SH-SY5Y (cell line): ENCODE data around the gene SPANXN4.

Experiments
- GATA2 ChIP-seq: IDR thresholded peaks from 2 replicates; pipeline ENCODE4 v1.6.1; 2011; ENCODE audit warnings: mild to moderate bottlenecking, low read depth, low read length
- GATA3 ChIP-seq: IDR thresholded peaks from 2 replicates; pipeline ENCODE4 v1.6.1; 2011; ENCODE audit warnings: low read depth, mild to moderate bottlenecking, low read length, moderate library complexity

The SPANXN4 gene

DNA sequence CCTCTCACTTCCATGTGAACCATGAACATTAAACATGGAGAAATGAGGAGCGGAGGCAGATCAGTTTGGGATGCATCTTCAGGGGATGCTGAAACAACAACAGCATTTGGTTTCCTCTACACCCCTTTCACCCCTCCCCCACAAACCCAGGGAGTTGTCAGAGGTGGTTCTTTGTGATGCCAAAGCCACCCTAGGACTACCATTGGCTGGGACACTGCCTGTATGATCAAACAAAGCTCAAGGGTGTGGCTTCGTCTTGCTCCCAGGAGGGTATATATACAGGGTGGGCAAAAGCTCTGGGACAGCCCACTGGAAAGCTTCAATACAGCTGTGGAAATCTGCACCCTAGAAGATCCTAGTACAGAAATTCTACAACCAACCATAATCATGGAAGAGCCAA lies at the start of gene SPANXN4:
TSS of gene SPANXN4 (plus strand) at position 301 of the 400 bp plus-strand sequence. CDS start at position 388, 87 bp downstream.
- TF ChIP-seq GATA2 = no peak
- TF ChIP-seq GATA3 = no peak

DNA sequence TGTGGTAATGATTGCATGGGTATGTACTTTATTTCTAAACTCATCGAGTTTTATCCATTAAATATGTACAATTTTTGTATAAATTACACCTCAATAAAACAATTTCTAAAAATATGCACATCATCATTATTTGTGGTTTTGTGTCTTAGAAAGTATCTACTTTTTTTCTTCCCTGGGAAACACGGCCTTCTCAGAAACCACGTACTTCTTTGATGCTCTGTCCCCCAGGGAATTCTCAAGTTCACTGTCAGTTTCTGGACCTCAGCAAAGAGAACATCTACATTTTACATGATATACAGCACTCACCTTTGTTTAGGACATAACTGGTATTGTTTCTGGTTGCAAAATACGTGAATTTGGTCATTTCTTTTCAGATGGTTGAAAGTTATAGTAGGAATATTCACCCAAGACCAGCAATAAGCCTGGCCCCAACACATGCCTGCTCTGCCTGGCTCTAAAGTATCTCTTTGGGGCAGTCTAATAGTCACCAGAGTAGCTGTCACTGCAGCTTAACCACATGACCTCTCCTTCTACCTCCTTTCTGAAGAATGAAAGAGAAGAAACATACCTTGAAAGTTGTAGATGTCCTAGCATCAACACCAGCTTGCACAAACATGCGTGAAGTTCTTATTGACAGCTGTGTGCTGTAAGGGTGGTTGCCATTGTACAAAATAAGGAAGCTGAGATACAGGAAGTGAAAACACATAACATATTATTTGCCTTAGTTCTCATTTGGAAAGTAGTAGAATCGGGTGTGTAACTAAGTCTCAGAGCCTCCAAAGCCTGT lies 48.4 kb upstream of the SPANXN4 start:
- TF ChIP-seq GATA3 (no peak), GATA2 (no peak)

DNA sequence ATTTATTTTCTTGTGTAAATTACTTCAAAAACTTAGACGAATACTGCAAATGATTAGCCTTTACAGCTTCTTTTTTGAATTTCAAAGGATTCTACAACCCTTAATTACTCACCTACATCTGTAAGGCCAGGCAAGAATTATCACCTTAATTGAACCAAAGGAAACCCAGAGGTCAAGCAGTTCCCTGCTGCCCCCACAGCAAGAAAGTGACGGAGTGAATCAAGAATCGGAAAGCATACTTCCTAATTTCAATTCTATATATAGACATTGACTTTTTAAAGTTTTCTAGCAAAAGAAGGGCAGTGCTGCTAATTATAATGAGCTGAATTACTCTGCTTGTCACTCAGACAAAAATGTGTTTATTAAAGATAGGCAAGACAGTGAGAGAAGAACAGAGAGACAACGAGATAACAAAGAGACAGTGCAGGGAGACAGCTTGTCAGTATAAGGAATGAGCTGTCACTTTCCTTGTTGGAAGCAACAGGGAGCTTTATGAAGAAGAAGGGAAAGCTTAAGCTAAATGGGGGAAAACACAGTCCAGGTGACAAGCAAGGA lies 47.5 kb upstream of the SPANXN4 start:
- TF ChIP-seq GATA2 = no peak
- no peak for TF ChIP-seq GATA3

- TF ChIP-seq GATA2 = no peak
These were observed 43.0 kb upstream of the SPANXN4 start for GRCh38 chrX:142982679-142983078.

GRCh38 chrX:142994988-142995387 lies 30.7 kb upstream of the SPANXN4 start:
- TF ChIP-seq GATA2 (no peak), GATA3 (no peak)

GRCh38 chrX:142998447-142999198 lies 27.1 kb upstream of the SPANXN4 start:
- TF ChIP-seq GATA2 (no peak), GATA3 (no peak)

DNA sequence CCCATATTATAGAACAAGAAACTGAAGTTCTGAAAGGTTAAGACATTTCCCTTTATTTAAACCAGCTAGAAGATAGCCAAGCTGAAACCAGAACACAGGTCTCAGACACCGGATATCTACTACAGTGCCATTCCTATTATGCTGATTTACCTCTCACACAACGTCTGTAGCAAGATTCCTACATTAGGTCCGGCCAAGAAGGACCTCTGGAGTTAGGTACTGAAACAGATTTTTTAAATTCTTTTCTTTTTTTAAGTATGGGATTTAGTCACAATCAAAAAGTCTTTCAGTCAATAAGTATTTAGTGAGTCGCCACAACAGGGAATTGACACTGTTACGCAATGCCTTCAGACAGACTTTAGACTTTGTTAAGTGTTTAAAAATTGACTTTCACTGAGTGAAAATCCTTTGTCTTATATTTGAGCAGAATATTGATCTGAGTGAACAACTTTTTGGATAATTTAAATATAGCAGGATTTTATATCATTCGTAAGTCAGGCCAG lies 26.5 kb upstream of the SPANXN4 start:
- TF ChIP-seq GATA3 (no peak), GATA2 (no peak)

GRCh38 chrX:143002206-143002605 lies 23.5 kb upstream of the SPANXN4 start:
- TF ChIP-seq GATA2 (no peak), GATA3 (no peak)

DNA sequence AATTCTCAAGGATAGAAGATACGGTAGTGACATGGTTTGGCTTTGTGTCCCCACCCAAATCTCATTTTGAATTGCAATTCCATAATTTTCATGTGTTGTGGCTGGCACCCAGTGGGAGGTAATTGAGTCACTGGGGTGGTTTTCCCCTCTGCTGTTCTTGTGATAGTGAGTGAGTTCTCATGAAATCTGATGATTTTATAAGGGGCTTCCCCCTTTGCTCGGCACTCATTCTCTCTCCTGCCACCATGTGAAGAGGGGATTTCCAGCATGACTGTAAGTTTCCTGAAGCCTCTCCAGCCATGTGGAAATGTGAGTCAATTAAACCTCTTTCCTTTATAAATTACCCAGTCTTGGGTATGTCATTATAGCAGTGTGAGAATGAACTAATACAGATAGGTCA lies 8.5 kb upstream of the SPANXN4 start:
- TF ChIP-seq GATA3 (no peak), GATA2 (no peak)

DNA sequence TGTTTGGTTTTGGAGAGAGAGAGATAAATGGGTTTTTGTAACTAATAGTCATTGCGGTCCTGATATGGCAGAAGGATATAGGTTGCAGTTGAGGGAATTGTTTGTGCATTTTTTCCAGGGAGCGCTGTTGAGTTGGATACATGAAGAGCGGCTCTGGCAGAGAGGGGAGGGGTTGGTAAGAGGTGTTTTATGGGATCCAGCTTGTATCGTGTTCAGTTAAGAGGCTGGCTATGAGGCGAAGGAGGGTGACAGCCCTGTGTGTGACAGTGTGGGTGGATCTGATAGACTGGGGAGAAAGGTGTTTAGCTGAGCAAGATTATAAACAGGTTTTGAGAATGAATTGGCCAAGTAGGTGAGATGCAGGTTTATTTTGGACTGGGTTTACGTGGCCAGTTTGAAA lies 1.5 kb downstream of the SPANXN4 start:
- TF ChIP-seq GATA2 (no peak), GATA3 (no peak)

- TF ChIP-seq GATA2 = no peak
- TF ChIP-seq GATA3 = no peak
These were observed 21.8 kb downstream of the SPANXN4 start for GRCh38 chrX:143047511-143047910.

GRCh38 chrX:143058120-143058519 lies 32.4 kb downstream of the SPANXN4 start:
- no peak for TF ChIP-seq GATA2
- no peak for TF ChIP-seq GATA3

DNA sequence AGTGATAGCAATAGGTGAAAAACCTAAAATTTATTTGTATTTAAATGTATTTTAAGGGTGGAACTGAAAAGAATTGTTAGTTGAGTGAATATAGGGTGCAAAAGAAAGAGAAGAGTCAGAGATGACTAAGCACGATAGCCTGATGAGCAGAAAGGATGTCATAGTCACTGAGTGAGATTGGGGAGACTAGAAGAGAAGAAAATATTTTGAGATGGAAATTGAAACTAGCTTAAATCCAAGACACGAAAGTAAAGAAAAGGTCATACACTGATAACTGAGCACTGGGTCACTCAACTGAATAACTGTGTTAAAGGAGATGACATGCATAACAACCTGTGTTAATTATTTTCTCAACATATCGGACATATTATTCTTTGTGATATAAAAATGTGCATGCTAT lies 55.5 kb downstream of the SPANXN4 start:
- no peak for TF ChIP-seq GATA3
- no peak for TF ChIP-seq GATA2

DNA sequence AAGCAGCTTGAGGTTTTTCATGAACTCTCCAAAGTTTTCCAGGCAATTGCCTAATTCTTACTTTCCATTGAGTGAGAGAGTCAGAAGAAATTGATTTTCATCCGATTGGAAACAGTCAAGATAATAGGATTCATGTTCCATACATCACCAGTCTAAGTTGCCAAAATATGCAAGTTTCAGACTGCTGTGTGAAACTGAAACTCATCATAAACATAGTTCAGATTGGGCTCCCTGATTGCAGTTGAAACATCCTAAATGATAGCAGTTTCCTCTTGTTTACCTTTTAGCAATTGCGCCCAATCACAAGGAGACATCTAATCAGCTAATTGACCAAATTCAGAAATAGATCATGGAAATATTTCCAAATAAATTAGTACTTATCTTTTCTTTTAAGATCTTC lies 56.8 kb downstream of the SPANXN4 start:
- TF ChIP-seq GATA3 = no peak
- no peak for TF ChIP-seq GATA2
